ES-I3 (cell line): Measurements from ENCODE around the gene METTL16.

ENCODE experiments used
- H3K36me3 ChIP-seq: 2 replicates; pipeline ENCODE4 v1.6.1; 2013; ENCODE audit warnings: mild to moderate bottlenecking, low read length, control low read depth, moderate library complexity; ENCODE audit not compliant: insufficient read depth
- H3K4me1 ChIP-seq: 2 replicates; pipeline ENCODE4 v1.6.1; 2013; ENCODE audit warnings: mild to moderate bottlenecking, control low read depth, low read length; ENCODE audit not compliant: insufficient read depth
- H3K9ac ChIP-seq: 2 replicates; pipeline ENCODE4 v1.6.1; 2013; ENCODE audit warnings: low read depth, mild to moderate bottlenecking, low read length, moderate library complexity
- H3K9me3 ChIP-seq: 2 replicates; pipeline ENCODE4 v1.6.1; 2013; ENCODE audit warnings: mild to moderate bottlenecking, low read length, moderate library complexity; ENCODE audit not compliant: control insufficient read depth, insufficient read depth

Gene METTL16

DNA sequence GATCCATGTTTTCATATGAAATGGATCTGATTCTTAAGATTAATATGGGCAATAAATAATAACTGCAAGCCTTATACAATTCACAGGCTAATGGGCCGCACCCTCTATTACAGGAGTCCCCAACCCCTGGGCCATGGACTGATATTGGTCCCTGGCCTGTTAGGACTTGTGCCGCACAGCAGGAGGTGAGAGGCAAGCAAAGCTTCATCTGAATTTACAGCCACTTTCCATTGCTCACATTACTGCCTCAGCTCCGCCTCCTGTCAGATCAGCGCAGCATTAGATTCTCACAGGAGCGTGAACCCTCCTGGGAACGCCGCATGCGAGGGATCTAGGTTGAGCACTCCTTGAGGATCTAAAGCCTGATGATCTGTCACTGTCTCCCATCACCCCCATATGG lies 26.8 kb downstream of the METTL16 start:
- Histone ChIP-seq H3K9me3 (no peaks in the 10 kb centered on the region), H3K4me1 (peaks cover 23% of the 10 kb centered on the region), H3K36me3 (no peaks in the 10 kb centered on the region), H3K9ac (no peak overlapping the region)

DNA sequence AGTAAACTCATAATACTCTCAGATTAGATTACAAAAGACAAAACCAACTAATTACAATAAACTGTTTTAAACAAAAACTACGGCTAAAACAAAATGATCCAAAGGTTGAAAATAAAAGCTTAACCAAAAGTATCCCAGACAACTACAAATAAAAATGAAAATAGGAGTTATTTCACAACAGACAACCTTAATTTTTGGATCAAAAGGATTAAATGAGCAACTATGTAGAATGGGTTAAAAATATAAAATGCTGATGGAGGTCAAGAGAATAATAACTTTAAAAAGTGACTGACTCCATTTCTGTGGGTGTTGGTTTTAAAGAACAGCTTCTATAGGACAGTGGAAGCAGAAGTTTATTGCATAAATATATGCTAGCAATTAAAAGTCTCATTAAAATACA lies 28.6 kb downstream of the METTL16 start:
- H3K4me1 ChIP-seq, result peaks cover 23% of the 10 kb centered on the region

DNA sequence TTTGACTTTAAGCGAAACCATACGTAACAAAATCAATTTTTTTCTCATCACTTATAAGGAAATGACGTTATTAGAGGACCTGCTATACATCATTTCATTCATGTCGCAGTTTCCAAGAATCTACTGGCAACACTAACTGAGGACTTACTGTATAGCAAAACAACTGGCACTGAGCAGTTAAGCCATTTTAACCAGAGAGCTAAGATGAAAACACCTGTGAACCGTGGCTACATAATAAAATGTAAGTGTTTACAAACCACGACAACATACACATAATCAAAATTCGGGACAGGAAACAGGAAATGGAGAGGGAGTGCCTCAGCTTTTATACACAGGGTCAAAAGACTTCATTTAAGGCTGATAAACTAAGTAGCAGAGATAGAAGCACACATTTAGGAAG lies 29.5 kb downstream of the METTL16 start:
- no peak overlapping the region for H3K9ac ChIP-seq
- H3K36me3 ChIP-seq, result 0 out of 2 replicates have a peak, but pooled peaks cover 8% of the 10 kb centered on the region
- H3K9me3 ChIP-seq, result no peaks in the 10 kb centered on the region
- peaks cover 22% of the 10 kb centered on the region for H3K4me1 ChIP-seq

More for the DNA sequence above, 28.6 kb downstream of the METTL16 start:
- Histone ChIP-seq H3K36me3 (0 out of 2 replicates have a peak, but pooled peaks cover 3% of the 10 kb centered on the region), H3K9me3 (no peaks in the 10 kb centered on the region), H3K9ac (no peak overlapping the region)

DNA sequence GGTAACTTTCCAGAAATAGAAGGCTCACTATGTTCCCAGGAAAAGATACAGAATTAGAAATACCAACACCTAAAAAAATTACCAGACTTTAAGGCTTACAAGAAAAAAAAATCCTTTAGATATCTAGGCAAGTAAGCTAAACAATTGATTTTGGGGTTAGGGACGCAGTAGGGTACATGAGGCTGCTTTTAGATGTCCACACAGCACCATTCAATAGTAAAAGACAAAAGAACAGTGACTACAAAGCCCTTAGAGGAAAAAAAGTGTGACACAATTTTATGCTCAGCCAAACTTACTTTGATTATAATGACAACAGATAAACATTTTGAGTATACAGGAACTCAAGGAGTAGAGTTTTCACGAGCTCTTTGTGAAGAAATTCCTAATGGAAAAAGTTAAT lies 29.9 kb downstream of the METTL16 start:
- no peaks in the 10 kb centered on the region for H3K9me3 ChIP-seq
- 0 out of 2 replicates have a peak, but pooled peaks cover 9% of the 10 kb centered on the region for H3K36me3 ChIP-seq
- H3K4me1 ChIP-seq, result peaks cover 19% of the 10 kb centered on the region
- H3K9ac ChIP-seq, result no peak overlapping the region

DNA sequence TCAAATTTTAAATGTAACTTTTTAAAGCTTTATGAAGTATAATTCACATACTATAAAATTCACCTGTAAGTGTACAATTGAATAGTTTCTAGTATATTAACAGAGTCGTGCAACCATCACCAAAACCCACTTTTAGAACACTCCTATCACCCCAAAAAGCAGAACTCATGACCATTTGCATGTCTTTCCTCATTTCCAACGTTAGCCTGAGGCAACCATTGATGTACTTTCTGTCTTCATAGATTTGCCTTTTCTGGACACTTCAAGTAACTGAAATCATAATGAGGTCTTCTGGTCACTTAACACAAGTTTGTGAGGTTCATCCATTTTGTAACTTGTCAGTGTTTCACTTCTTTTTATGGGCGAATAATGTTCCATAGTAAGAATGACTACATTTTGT lies 33.2 kb downstream of the METTL16 start:
- H3K9me3 ChIP-seq, result no peaks in the 10 kb centered on the region
- H3K4me1 ChIP-seq, result no peaks in the 10 kb centered on the region
- no peak overlapping the region for H3K9ac ChIP-seq
- peaks cover 13% of the 10 kb centered on the region for H3K36me3 ChIP-seq

DNA sequence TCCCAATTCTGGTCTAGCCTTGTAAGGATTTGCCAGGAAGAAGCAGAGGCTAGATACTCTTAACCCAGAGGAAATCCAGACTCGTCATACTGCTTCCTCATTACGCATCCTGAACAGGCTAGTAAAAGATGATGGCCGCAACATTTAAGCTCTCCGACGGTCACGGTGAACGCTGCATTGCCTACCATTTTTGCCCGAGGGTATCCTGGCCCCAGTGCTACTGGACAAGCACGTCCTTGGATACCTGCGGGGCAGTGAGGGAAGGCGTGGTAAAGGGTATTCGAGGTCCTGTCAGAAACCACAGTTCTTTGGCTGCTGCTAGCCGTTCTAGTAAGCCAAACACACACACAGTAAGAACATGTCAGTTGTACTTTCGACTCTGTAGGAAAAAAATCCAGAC lies 36.6 kb downstream of the METTL16 start:
- Histone ChIP-seq H3K36me3 (peaks cover 19% of the 10 kb centered on the region), H3K9me3 (no peaks in the 10 kb centered on the region), H3K9ac (no peak overlapping the region), H3K4me1 (no peaks in the 10 kb centered on the region)

DNA sequence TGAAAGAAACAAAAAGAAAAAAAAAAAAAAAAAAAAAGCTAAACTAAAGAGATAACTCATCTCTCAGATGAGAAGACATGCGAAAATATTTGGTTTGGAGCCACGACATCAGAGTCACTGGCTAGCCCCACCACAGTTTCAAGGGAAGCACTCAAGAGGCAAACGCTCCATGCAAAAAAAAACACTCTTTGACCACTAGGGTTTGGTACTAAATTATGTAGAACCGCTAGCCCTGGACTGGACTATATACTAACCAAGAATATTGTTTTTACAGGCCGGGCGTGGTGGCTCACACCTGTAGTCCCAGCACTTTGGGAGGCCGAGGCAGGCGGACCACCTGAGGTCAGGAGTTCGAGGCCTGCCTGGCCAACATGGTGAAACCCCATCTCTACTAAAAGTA lies 37.3 kb downstream of the METTL16 start:
- H3K9ac ChIP-seq, result no peak overlapping the region
- peaks cover 25% of the 10 kb centered on the region for H3K36me3 ChIP-seq
- no peaks in the 10 kb centered on the region for H3K9me3 ChIP-seq
- no peaks in the 10 kb centered on the region for H3K4me1 ChIP-seq

DNA sequence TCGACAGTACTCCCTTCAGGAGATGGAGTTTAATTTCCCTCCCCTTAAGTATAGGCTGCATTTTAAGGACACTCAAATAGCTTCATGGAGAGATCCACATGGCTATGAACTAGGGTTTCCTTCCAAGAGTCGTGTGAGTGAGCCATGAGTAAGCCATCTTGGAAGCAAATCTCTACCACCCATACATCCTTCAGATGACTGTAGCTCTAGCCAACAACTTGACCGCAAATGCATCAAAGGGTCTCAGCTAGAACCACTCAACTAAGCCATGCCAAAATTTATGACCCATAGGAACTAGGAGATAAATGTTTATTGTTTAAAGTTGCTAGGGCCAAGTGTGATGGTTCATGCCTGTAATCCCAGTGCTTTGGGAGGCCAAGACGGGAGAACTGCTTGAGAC lies 43.4 kb downstream of the METTL16 start:
- H3K9me3 ChIP-seq, result no peaks in the 10 kb centered on the region
- peaks cover 24% of the 10 kb centered on the region for H3K36me3 ChIP-seq
- H3K4me1 ChIP-seq, result no peaks in the 10 kb centered on the region
- H3K9ac ChIP-seq, result no peak overlapping the region

DNA sequence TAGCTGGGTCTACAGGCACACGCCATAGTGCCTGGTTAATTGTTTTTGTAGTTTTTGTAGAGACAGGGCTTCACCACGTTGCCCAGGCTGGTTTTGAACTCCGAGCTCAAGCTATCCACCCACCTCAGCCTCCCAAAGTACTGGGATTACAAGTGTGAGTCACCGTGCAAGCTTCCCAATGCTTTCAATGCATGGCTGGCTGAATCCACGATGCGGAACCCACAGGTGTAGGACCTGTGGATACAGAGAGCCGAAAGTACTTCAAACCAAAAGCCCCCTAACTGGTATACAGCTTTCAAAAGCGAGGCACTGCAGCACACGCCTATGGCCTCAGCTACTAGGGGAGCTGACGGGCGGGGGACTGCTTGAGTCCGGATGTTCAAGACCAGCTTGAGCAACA lies 44.8 kb downstream of the METTL16 start:
- H3K9ac ChIP-seq, result no peak overlapping the region
- H3K4me1 ChIP-seq, result no peaks in the 10 kb centered on the region
- H3K9me3 ChIP-seq, result no peaks in the 10 kb centered on the region
- peaks cover 25% of the 10 kb centered on the region for H3K36me3 ChIP-seq

DNA sequence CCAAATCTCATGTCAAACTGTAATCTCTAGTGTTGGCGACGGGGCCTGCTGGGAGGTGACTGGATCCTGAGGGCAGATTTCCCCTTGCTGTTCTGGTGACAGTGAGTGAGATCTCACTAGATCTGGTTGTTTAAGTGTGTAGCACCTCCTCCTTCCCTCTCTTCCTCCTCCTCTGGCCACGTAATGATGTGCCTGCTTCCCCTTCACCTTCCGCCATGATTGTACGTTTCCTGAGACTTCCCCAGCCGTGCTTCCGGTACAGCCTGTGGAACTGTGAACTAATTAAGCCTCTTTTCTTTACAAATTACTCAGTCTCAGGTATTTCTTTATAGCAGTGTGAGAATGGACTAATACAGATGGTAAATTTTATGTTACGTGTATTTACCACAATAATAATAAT lies 49.2 kb downstream of the METTL16 start:
- peaks cover 5% of the 10 kb centered on the region; the same call in 1 of the 2 replicates for H3K36me3 ChIP-seq
- H3K9me3 ChIP-seq, result no peaks in the 10 kb centered on the region
- no peaks in the 10 kb centered on the region for H3K4me1 ChIP-seq
- no peak overlapping the region for H3K9ac ChIP-seq

DNA sequence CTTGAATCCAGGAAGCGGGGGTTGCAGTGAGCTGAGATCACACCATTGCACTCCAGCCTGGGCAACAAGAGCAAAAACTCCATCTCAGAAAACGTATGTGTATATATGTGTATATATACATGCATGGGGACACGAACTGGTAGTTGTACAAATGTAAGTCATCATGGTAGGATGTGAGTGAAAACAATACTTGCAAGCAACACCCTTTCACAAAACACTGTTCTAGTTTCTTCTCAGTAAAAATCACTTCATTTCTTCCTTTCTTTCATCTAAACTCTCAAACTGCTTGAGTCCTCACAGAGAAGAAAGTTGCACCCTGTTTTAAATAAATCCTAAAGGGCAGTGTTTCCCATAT lies 51.8 kb downstream of the METTL16 start:
- Histone ChIP-seq H3K36me3 (peaks cover 5% of the 10 kb centered on the region; the same call in 1 of the 2 replicates), H3K9ac (no peak overlapping the region), H3K9me3 (no peaks in the 10 kb centered on the region), H3K4me1 (no peaks in the 10 kb centered on the region)

DNA sequence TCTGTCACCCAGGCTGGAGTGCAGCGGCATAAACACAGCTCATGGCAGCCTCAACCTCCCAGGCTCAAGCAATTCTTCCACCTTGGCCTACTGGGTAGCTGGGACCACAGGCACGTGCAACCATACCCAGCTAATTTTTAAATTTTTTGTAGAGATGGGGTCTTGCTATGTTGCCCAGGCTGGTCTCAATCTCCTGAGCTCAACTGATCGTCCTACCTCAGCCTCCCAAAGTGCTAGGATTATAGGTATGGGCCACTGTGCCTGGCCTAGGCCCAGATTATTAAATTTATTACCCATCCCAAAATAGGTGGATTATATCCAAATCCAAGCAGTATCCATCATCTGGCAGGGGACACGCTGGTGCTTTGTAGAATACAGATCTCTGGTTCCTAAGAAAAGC lies 53.8 kb downstream of the METTL16 start:
- H3K9me3 ChIP-seq, result no peaks in the 10 kb centered on the region
- H3K4me1 ChIP-seq, result no peaks in the 10 kb centered on the region
- peaks cover 5% of the 10 kb centered on the region; the same call in 1 of the 2 replicates for H3K36me3 ChIP-seq
- no peak overlapping the region for H3K9ac ChIP-seq

DNA sequence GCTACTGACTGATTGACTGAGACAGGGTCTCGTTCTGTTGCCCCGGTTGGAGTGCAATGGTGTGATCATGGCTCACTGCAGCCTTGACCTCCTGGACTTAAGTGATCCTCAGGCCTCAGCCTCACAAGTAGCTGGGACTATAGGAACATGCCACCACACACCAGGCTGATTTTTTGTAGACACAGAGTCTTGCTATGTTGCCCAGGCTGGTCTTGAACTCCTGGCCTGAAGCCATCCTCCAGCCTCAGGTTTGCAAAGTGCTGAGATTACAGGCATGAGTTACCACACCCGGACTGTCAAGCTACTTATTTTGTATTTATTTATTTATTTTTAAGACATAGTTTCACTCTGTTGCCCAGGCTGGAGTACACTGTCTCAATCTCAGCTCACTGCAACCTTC lies 55.2 kb downstream of the METTL16 start:
- Histone ChIP-seq H3K4me1 (no peaks in the 10 kb centered on the region), H3K9me3 (no peaks in the 10 kb centered on the region), H3K9ac (no peak overlapping the region), H3K36me3 (no peaks in the 10 kb centered on the region)

DNA sequence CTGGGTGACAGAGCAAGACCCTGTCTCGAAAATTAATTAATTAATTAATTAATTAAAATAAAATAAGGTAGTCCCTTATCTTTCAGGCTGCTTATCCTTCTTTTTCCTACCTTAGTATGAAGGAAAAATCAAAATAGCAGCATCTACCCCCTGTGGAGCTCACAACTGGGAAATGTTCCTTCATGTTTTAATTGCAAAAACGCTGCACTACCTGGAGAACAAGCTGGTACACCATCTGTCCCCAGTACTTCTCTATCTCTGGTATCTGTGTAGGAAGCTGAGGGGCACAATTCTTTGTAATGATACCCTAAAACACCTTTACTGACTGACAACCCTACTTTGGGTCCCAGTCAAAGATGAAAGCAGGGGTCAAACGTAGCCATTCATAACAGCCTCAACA lies 55.7 kb downstream of the METTL16 start:
- Histone ChIP-seq H3K9ac (no peak overlapping the region), H3K36me3 (no peaks in the 10 kb centered on the region), H3K9me3 (no peaks in the 10 kb centered on the region), H3K4me1 (no peaks in the 10 kb centered on the region)

DNA sequence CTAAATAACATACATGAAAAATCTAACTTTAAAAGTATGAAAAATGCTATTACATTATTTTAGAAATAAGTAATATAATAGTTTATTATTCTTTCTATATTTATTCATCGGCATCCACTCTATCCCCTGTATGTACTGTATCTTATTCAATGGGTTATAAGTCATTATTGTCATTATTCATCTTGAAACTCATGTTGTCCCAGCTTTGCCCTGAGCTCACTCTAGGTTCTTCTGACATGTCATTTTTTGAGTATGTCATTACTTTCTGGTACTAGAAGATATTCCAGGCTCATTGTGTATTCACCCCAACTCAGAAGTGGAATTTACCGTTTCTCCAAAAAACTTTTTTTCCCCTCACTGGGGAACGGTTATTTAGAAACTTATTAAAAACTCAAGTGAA lies 57.8 kb downstream of the METTL16 start:
- no peaks in the 10 kb centered on the region for H3K36me3 ChIP-seq
- no peak overlapping the region for H3K9ac ChIP-seq
- no peaks in the 10 kb centered on the region for H3K4me1 ChIP-seq

DNA sequence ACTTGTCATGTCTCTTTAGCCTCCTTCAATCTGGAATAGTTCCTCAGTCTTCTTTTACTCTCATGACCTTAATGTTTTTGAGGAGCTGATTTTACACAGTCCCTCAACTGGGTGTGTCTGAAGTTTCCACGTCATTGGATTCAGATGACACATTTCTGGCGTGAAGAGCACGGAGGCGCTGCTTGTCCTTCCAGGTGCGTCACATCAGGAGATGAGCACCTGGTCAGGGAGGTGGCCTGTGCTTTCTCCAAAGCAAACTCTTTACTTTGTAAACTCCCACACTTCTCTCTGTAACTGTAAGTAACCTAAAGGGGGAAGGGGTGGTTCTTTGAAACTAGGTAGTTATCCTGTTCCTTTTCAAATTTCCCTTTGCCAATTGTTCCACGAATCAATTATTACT lies 58.4 kb downstream of the METTL16 start:
- Histone ChIP-seq H3K9ac (no peak overlapping the region), H3K4me1 (no peaks in the 10 kb centered on the region), H3K36me3 (no peaks in the 10 kb centered on the region), H3K9me3 (no peaks in the 10 kb centered on the region)

More for the DNA sequence above, 57.8 kb downstream of the METTL16 start:
- no peaks in the 10 kb centered on the region for H3K9me3 ChIP-seq
